Panc1 (cell line): Measurements from ENCODE around the gene HTR3B. TPM values are rescaled to one million over a fixed set of nuclear protein-coding genes. Genes with fewer than 3 reads are reported as not detected.

Experiments used
- ATAC-seq: fragments of 200-7000 bp; cut with Tn5 transposase; 2 replicates; pipeline ENCODE4 v1.9.1; 2020; ENCODE audit warnings: mild to moderate bottlenecking, moderate library complexity
- BruUV-seq: library from RNA; stranded (reverse); fragments of 400-500 nt; replicated peaks from 2 replicates; lab custom pipeline; 2021; lab: Mats Ljungman, UMichigan
- CTCF ChIA-PET: fragments of 300-600 bp; sonication (Branson Sonifier 250); formaldehyde crosslinking; loops from one replicate; lab custom pipeline; 2022; ENCODE audit warnings: antibody characterized with exemption; lab: Charles Lee
- POLR2A ChIA-PET: fragments of 300-600 bp; sonication (Branson Sonifier 250); formaldehyde crosslinking; loops from one replicate; lab custom pipeline; 2022; ENCODE audit warnings: antibody characterized with exemption; lab: Charles Lee
- DNase-seq: peaks from one replicate; pipeline ENCODE4 v3.0.0-alpha.2; 2010; ENCODE audit warnings: low read depth, low spot score
- H3K27ac ChIP-seq: 2 replicates; pipeline ENCODE4 v1.5.1; 2011; ENCODE audit warnings: mild to moderate bottlenecking, low read length, inconsistent platforms
- H3K27me3 ChIP-seq: fragments of 200-500 bp; sonication (Bioruptor generic); 2 replicates; pipeline ENCODE4 v1.6.0; 2014; ENCODE audit warnings: low read length, inconsistent platforms; ENCODE audit not compliant: control insufficient read depth, insufficient read depth
- H3K36me3 ChIP-seq: fragments of 200-500 bp; sonication (Bioruptor generic); 2 replicates; pipeline ENCODE4 v1.5.1; 2014; ENCODE audit warnings: inconsistent platforms, mild to moderate bottlenecking, low read length, moderate library complexity; ENCODE audit not compliant: control insufficient read depth, insufficient read depth
- H3K4me1 ChIP-seq: 2 replicates; pipeline ENCODE4 v1.5.1; 2011; ENCODE audit warnings: inconsistent platforms, mild to moderate bottlenecking, low read length, moderate library complexity; ENCODE audit not compliant: control insufficient read depth, insufficient read depth
- H3K4me3 ChIP-seq, 2 experiments: 2 replicates each; pipeline ENCODE4 v1.5.1; 2011 to 2012; ENCODE audit warnings: low read depth in 2 of 2, low read length in 2 of 2, mild to moderate bottlenecking in 2 of 2, inconsistent platforms in 1 of 2, moderate library complexity in 1 of 2
- H3K9me3 ChIP-seq: fragments of 200-500 bp; sonication (Bioruptor generic); 2 replicates; pipeline ENCODE4 v1.5.1; 2014; ENCODE audit warnings: low read depth, mild to moderate bottlenecking, inconsistent platforms, low read length, moderate library complexity; ENCODE audit not compliant: control insufficient read depth, insufficient read depth
- POLR2AphosphoS5 ChIP-seq: IDR thresholded peaks from 2 replicates; pipeline ENCODE4 v1.6.1; 2012; ENCODE audit warnings: mild to moderate bottlenecking, low read depth, low read length, moderate library complexity
- REST ChIP-seq, 2 experiments: IDR thresholded peaks; 2 replicates each; pipeline ENCODE4 v1.6.1; 2011 to 2012; ENCODE audit warnings: low read depth in 2 of 2, control low read depth in 1 of 2, low read length in 1 of 2, mild to moderate bottlenecking in 1 of 2, moderate library complexity in 1 of 2; ENCODE audit not compliant: insufficient read depth in 1 of 2
- SIN3A ChIP-seq: IDR thresholded peaks from 2 replicates; pipeline ENCODE4 v1.6.1; 2012; ENCODE audit warnings: low read depth, mild to moderate bottlenecking, low read length, moderate library complexity, borderline replicate concordance; ENCODE audit not compliant: insufficient read depth
- TCF7L2 ChIP-seq: IDR thresholded peaks from 2 replicates; pipeline ENCODE4 v1.6.1; 2011; ENCODE audit warnings: mild to moderate bottlenecking, low read depth, low read length, inconsistent platforms
- in situ Hi-C: cut with HindIII; loops from 2 replicates; pipeline ENCODE4 v1.10.0; 2016; ENCODE audit warnings: low sequenced_read_pairs, low pct_unique_long_range_greater_than_20kb
- intact Hi-C: fragments of 100-400 bp; cut with micrococcal nuclease; formaldehyde crosslinking; loops from one replicate; pipeline ENCODE4 v1.10.0; 2022; ENCODE audit not compliant: unreplicated experiment
- total RNA-seq: library from RNA; stranded (reverse); gene quantifications from one replicate; pipeline ENCODE4 v1.2.1, GENCODE V29; 2021; ENCODE audit not compliant: unreplicated experiment

HTR3B gene
- total RNA-seq, 1 experiment from 2014 or later, result not detected

GRCh38 chr11:113874096-113874495 lies 30.5 kb upstream of the HTR3B start:
- ChIA-PET CTCF (no interaction called here), POLR2A (no interaction called here)
- Histone ChIP-seq H3K9me3 (no peaks in the 10 kb centered on the region), H3K4me3 (peak overlapping the region; percentile 71 to 88), H3K27ac (peak overlapping the region; percentile 80), H3K4me1 (peaks cover 22% of the 10 kb centered on the region), H3K36me3 (no peaks in the 10 kb centered on the region), H3K27me3 (no peaks in the 10 kb centered on the region)
- DNase-seq (no peak), ATAC-seq (no peak)
- no TSS peak for BruUV-seq
- no peak for TF ChIP-seq SIN3A
- TF ChIP-seq REST (IDR thresholded peaks at IDR 0.05; ENCODE audit: insufficient read depth in 1 of 2, low read depth in 2 of 2, low read length in 1 of 2), result no peak
- in situ Hi-C loops, result no loop called here
- intact Hi-C loops, result no loop called here

GRCh38 chr11:113874581-113875233 lies 29.9 kb upstream of the HTR3B start:
- TF ChIP-seq TCF7L2, result no peak
- peak overlapping the region; percentile 80 for H3K27ac ChIP-seq
- H3K4me3 ChIP-seq, result peak overlapping the region; percentile 71 to 88
- in situ Hi-C loops, result no loop called here
- ChIA-PET POLR2A (no interaction called here), CTCF (no interaction called here)
- TSS peak; percentile 80 for BruUV-seq
- intact Hi-C loops, result no loop called here
- H3K27me3 ChIP-seq, result no peaks in the 10 kb centered on the region
- no peaks in the 10 kb centered on the region for H3K9me3 ChIP-seq
- ATAC-seq (peak; percentile 54; the same call in 1 of the 2 replicates), DNase-seq (no peak)
- H3K36me3 ChIP-seq, result no peaks in the 10 kb centered on the region
- peaks cover 22% of the 10 kb centered on the region for H3K4me1 ChIP-seq

GRCh38 chr11:113875234-113876073 lies 29.1 kb upstream of the HTR3B start, which contains the start of gene USP28:
TSS of gene USP28 (minus strand) at chr11:113875572. CDS start at chr11:113875501, 71 bp downstream.
- in situ Hi-C loops, result no loop called here
- CTCF ChIA-PET, result interaction anchor here (0.6 kb wide), 1 partner anchor 374 kb away, joined by 3 read pairs; no protein-coding TSS in a partner anchor

More at GRCh38 chr11:113875234-113876073, 29.1 kb upstream of the HTR3B start, which contains the start of gene USP28:
- TF ChIP-seq REST (IDR thresholded peaks at IDR 0.05; ENCODE audit: insufficient read depth in 1 of 2, low read depth in 2 of 2, low read length in 1 of 2) (no peak), POLR2AphosphoS5 (peak; percentile 99), SIN3A (peak; percentile 35; the same call in 1 of the 2 replicates)
- Histone ChIP-seq H3K4me1 (peaks cover 22% of the 10 kb centered on the region), H3K27me3 (no peaks in the 10 kb centered on the region), H3K36me3 (no peaks in the 10 kb centered on the region), H3K4me3 (peak within 1 kb of the TSS; percentile 71 to 88), H3K27ac (peak within 1 kb of the TSS; percentile 99), H3K9me3 (no peaks in the 10 kb centered on the region)
- peak; percentile 71 for DNase-seq
- ATAC-seq, result peak; percentile 97
- intact Hi-C loops, result no loop called here
- BruUV-seq, result no TSS peak
- POLR2A ChIA-PET, result interaction anchor here (0.5 to 0.6 kb wide), 4 partner anchors 87 to 581 kb away, joined by 4 to 5 read pairs (median 4); no protein-coding TSS in a partner anchor
